HG03159 (cell line): ENCODE results near the gene YBX1.
"Not testable (repeated sequence)": the region's sequence is repeated elsewhere in the genome, so short reads cannot be mapped to it uniquely, and the experiment has no call there.

Experiments
- ATAC-seq: cut with Tn5 transposase; IDR thresholded peaks from one replicate; pipeline ENCODE4 v1.9.1; 2021; ENCODE audit warnings: mild to moderate bottlenecking, moderate library complexity; ENCODE audit not compliant: unreplicated experiment

The YBX1 gene

DNA sequence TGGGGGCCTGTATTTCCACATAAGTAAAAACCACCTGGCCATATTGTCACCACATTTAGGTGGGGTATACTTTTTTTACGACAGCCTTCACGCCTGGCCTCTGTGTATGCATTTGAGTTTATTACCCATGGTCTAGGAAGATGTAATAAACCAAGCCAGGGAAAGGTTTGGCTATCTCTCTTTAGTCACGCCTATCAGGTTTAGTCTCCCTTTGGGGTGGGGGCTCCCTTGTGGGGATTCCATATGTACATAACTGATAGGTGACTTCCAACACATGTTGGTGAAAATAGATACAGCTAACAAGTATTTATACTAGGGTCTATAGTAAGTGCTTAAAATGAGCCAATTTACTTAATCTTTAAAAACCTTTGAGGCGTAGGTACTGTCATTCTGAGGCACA is 4.2 kb downstream of the YBX1 start:
- ATAC-seq, result no peak

DNA sequence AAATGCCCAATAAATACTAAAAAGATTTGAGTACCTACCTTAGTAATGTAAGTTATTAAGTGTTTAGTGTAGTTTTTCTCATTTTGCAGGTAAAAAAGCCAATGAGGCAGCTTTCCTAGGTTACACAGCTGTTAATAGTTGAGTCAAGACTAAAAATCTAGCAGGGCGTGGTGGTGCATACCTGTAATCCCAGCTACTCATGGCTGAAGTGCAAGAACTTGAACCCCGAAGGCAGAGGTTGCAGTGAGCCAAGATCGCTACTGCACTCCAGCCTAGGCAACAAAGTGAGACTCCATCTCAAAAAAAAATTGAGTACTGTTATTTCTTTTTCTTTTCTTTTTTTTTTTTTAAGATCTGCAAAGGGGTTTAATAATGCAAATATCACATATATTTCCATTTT is 7.7 kb downstream of the YBX1 start:
- ATAC-seq, result no peak

DNA sequence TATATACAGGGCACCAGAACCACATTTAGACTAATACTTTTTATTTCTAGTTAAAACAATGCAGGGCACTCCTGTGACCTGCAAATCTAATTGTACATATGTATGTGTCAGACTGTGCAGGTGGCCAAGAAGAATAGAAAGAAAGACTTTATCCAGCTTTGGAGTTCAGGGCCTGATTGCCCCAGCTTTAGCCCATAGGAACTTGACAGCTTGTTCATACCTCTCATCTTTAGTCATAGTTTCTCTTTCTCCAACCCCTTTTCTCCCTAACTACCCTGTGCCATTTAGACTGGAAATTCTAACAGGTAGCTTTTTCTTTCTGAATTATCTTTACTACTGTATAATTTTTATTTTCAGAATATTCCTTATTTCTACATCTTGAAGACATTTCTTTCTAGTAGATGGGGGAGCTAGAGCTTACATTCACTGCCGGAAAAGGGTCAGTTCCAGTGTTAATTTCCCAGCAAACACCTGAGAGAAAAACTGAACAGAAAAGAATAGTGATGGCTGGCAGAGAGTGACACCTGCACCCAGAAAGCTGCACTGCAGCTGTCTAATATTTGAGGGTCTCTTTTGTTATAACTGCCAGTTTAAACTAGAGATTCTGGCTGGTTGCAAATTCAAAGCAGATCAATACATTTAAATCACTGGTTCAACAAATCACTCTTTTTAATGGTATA is 8.4 kb downstream of the YBX1 start:
- no peak for ATAC-seq

DNA sequence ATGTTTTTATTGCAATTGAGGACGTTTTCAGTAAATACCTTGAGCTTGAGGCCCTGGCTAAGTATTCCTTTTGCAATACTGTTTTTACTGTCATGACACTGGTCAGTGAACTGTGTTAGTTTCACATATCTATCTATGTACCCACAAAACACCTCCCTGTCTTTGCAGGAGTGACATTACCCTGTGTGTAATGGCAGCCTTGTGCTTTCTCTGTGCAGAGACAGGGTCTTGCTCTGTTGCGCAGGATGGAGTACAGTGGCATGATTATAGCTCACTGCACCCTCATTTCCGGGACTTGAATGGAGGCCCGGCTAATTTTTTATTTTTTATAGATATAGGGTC is 8.9 kb downstream of the YBX1 start:
- no peak for ATAC-seq

DNA sequence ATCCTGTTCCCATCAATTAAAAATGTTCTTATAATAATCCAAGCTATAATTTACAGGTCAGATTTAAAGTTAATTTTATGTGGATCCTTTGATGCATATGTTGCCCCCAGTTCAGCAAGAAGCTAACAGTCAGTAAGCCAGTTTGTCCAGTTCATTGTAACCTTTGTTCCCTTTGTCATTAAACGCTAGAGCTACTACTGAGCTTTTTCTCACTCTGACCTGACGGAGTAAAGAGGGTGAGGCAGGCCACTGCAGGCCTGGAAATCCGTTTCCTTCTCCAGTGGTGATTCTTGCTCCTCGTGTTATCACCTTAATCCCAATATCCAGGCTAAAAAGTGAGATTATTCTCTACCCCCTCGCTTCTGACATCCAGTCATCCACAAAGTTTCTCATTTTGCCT is 10.2 kb downstream of the YBX1 start:
- no peak for ATAC-seq

DNA sequence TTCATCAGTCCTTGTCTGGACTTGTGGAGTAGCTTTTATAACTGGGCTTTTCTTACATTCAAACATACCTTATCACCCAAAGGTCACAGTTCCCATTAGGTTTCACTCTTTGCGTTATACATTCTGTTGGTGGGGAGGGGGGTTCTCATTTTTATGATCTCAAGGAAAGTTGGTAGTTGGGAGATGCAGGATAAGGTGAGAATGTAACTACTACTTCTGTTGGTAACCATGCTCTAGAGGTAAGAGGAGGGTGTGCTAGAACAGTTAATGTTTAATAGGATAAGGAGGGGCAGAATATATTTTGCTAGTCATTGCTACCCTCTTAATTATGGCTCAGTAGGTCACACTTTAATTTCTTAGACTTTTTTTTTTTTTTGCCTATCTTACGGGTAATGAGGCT is 10.7 kb downstream of the YBX1 start:
- ATAC-seq, result no peak

DNA sequence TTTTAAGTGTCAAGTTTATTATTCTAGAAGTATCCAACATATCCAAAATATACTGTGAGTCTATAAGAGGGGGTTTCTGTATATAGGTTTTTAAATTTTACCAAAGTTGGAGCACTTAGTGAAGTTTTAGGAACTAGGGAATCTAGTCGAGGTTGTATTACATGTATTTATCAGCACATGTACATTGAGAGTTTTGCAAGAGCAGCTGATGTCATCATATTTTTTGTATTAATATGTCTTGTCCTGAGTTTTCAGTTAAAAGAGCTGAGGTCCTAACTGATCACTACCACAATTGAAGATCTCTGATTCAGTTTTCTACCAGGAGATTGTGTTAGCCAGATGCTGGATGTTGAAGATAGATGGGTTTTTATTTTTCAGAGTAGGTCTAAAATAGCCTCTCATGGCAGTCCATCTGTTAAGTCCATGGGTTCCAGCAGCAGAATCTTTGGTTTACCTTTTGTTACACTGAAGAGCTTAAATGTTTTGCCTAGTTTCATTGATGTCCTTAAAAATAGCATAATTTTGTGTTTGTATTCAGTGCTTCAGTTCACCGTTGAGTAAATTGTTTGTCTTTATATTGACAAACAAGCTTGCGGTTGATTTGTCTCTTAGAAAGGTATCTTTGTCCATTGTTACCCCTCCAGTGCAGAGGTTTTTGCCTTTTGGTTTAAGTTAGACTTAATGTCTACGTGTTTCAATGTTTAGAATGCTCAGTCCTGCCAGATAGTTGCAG is 16.0 kb downstream of the YBX1 start:
- ATAC-seq, result no peak

DNA sequence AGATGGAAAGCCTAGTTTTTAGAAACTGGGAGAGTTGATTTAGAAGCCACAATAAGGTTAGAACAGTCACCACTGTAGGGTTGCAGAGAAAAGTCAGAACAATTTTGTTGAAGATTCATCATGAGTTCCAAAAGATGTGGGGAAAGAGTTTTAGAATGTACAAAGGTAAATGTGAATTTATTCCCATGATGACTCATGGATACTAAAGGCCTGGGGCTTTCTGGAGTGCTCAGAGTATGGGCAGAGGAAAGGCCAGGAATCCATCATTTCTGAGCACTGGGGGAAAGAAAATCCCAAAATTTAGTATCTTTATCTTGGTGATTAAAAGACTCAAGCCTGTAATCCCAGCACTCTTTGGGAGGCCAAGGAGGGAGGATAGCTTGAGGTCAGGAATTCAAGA is 17.8 kb downstream of the YBX1 start:
- no peak for ATAC-seq

DNA sequence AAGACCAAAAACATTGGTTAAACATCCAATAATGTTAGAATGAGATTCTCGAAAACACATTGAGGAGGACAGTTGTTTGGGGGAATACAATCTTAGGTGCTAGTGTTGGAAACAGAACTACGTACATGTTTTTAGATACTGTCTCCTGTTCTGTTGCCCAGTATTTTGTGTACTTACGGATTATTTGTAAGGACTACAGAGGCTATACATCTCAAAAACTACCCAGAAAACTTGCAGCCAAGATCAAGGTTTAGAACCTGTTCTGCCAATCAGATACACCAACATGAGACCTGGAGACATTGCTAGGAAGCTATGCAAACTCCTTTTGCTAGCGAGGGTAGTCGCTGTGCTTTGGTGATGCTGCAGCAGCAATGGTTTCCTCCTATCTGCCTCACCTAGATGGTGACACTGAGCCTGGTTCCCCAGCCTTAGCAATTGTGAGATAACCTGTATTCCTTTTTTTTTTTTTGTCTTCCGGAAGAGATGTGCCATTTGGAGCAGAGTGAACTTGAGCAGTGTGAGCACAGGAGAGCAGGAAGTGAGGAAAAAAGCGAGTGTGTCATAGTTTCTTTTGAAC is 21.8 kb downstream of the YBX1 start:
- no peak for ATAC-seq

DNA sequence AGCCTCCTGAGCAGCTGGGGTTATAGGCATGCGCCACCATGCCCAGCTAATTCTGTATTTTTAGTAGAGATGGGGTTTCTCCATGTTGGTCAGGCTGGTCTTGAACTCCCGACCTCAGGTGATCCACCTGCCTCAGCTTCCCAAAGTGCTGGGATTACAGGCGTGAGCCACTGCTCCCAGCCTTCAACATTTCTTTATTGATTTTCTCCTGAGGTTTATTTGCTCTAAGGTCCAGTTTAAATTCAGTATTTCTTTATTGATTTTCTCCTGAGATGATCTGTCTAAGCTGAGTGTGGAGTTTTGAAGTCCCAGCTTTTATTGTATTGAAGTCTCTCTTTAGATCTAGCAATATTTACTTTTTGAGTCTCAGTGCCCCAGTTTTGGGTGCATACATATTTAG is 30.6 kb downstream of the YBX1 start:
- not testable (repeated sequence) for ATAC-seq

DNA sequence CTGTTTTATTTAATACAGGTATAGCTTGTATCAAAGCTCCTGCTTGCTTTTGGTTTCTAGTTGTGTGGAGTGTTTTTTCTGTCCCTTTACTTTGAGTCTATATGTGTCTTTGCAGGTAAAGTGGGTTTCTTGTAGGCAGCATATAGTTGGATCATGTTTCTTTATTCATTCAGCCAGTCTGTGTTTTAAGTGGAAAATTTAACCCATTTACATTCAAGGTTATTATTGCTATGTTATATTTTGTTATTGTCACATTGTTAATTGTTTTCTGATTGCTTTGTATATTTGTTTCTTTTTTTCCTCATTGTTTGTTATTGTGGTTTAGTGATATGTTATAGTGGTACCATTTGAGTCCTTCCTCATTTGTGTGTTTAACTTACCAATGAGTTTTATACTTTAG is 31.1 kb downstream of the YBX1 start:
- ATAC-seq, result no peak

DNA sequence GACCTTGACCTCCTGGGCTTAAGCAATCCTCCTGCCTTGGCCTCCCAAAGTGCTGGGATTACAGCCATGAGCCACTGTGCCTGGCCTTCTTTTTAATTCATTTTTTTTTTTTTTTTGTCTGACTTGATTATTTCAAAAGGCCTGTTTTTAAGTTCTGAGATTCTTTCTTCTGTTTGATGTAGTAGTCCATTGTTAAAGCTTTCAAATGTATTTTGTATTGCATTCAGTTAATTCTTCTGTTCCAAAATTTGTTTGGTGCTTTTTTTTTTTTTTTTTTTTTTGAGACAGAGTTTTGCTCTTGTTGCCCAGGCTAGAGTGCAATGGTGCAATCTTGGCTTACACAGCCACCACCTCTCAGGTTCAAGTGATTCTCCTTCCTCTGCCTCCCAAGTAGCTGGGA is 32.2 kb downstream of the YBX1 start:
- ATAC-seq, result not testable (repeated sequence)

DNA sequence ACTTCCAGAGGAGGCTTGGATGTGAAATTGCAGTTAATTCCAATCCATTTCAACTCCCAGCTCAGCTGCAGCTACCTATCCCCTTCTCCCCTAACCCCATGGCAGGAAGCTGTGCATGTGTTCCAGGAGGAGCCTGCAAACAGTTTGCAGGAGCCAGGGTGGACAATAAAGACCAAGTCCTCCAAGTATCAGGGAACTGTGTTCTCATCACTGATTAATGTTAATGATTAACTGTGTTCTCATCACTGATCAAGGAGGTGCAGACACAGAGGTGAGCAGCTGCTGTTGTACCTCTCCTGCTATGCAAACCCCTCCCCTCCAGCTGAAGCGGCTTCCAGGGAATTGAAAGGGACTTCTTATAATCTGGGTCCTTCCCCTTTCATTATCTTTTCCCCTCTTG is 38.6 kb downstream of the YBX1 start:
- ATAC-seq, result no peak

DNA sequence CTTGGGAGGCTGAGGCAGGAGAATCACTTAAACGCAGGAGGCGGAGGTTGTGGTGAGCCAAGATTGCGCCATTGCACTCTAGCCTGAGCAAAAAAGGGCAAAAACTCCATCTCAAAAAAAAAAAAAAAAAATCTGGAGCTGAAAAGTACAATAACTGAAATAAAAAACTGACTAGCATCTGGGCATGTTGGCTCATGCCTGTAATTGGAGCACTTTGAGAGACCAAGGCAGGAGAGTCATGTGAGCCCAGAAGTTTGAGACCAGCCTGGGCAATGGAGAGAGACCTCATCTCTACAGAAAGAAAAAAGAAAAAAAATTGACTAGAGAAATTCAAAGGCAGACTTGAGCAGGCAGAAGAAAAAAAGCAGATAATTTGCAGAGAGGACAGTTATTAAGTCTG is 39.7 kb downstream of the YBX1 start:
- no peak for ATAC-seq

DNA sequence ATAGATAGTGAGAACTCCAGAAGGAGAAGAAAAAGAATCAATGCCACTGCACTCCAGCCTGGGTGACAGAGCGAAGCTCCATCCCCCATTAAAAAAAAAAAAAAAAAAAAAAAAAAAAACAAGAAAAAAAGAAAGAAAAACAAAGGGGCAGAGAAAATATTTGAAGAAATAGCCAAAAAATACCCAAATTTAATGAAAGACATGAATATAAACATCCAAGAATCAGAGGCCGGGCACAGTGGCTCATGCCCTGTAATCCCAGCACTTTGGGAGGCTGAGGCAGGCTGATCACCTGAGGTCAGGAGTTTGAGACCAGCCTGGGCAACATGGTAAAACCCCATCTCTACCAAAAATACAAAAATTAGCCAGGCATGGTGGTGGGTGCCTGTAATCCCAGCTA is 40.2 kb downstream of the YBX1 start:
- not testable (repeated sequence) for ATAC-seq

DNA sequence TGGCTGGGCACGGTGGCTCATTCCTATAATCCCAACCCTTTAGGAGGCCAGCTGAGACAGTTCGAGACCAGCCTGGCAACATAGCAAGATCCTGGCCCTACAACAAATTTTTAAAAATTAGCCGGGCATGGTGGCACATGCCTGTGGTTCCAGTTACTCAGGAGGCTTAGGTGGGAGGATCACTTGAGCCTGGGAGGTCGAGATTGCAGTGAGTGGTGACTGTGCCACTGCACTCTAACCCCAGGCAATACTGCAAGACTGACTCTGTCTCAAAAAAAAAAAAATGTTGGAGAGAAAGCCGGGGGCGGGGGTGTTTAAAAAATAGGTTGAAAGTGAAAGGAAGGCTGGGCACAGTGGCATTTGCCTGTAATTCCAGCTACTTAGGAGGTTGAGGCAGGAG is 41.3 kb downstream of the YBX1 start:
- ATAC-seq, result no peak

DNA sequence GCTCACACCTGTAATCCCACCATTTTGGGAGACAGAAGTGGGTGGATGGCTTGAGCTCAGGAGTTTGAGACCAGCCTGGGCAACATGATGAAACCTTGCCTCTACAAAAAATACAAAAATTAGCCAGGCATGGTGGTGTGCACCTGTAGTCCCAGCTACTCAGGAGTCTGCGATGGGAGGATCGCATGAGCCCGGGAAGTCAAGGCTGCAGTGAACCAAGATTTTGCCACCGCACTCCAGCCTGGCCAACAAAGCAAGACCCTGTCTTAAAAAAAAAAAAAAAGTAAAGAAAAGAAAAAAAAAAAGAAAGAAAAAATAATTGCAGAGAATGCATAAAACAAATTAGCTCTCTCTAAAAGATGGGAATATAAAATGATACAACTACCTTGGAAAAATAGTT is 43.6 kb downstream of the YBX1 start:
- not testable (repeated sequence) for ATAC-seq

DNA sequence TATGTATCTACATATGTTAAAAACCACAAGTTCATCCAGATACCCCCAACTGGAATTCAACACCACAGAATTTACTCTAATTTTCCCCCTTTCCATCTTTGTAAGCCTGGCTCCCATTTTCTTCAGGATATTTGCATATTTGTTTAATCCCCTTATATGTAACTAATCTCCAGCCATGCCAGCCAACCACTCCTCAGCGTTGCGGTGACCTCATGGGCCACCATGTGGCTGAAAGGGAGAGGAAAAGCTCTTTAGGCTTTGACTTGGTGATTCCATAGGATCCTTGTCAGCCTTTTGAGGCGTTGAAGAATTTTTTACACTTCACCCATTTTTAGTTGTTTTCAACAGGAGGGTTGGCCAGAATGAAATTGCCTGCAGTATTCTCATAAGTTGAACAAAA is 47.8 kb downstream of the YBX1 start:
- ATAC-seq, result no peak

DNA sequence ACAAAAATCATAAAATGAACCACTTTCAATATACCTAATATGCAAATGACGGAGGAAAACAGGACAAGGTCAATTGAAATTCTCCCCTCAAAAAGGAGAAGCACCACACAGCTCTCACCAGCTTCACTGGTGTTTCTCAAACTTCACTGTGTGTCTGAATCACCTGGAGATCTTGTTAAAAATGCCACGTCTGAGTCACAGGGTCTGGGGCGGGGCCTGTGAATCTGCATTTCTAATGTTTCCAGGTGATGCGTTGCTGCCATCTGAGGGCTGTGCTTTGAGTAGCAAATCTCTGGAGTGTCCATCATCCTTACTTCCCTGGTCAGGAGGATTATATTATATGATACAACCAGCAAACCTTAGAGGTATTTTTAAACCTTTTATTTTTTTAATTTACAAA is 48.8 kb downstream of the YBX1 start:
- ATAC-seq, result no peak

DNA sequence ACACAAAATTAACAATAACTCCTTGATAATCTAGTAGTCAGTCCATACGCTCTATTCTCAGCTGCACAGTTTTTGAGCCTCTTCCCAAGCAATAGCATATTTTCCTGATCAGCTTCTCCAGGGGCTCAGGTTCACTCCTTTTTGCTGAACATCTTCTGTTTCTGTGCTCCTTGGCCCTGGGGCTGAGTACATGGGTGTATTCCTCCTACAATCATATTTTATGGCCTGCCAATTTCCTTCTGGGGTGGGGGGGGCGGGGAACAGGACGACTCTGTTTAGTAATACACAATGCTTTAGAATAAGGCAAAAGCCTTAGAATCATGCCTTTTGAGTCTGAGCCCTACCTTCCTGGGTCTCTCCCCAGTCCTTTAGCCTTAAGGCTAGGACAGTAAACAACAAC is 49.4 kb downstream of the YBX1 start:
- ATAC-seq, result no peak

DNA sequence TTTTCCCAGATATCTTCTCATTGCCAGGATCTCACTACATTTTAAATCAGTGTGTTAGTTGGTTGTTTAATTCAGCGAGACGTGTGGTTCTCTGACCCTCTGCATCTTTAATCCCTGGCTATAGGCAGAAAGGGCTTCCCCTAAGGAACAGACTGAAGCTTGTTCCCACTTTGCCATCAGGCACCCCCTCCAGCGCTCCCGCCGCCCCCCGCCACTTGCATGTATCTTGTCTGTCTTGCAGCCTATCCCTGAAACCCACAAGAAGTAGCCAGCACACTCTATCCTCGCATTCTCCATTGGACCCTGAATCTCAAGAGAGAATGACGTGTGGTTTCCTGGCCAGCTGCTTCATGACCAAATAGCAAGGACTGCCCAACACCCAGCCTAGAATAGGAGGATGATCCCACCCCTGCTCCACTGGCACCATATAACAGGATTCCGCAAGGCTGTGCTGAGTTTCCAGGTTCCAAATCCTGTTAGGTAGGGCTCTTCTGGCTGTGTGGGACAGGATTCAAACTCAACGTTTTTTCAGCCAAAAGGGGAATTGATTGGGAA is 50.0 kb downstream of the YBX1 start:
- ATAC-seq, result no peak
